GM08714 (cell line): ENCODE measurements around the gene FOXA3.

Experiments
- H3K4me3 ChIP-seq: fragments of 200-500 bp; sonication (Bioruptor generic); 2 replicates; pipeline ENCODE4 v1.5.1; 2014; ENCODE audit warnings: mild to moderate bottlenecking, low read length, inconsistent platforms
- ZNF274 ChIP-seq: IDR thresholded peaks from 2 replicates; pipeline ENCODE4 v1.6.1; 2012; ENCODE audit warnings: mild to moderate bottlenecking, low read depth, low read length

Gene FOXA3

DNA sequence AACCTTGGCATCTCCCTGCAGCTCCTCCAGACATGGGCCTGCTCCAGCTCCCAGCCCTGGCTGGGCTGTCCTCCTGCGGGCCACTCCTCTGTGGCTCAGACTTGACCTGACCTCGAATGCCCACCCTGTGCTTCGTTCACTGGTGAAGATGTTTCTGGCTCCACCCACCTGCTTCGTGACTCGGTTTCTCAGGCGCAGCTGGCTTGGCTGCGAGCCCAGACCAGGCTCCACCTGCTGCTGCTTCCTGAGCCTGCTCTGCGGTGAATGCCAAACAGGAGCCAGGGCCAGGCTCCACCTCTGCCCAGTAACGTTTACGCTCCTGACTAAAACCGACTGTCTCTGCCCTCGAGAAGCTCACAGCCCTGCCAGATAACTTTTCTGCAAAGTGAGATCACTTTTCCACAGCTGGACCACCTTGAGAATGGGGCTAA, 40.1 kb upstream of the FOXA3 start:
- no peak overlapping the region for H3K4me3 ChIP-seq
- no peak for TF ChIP-seq ZNF274

DNA sequence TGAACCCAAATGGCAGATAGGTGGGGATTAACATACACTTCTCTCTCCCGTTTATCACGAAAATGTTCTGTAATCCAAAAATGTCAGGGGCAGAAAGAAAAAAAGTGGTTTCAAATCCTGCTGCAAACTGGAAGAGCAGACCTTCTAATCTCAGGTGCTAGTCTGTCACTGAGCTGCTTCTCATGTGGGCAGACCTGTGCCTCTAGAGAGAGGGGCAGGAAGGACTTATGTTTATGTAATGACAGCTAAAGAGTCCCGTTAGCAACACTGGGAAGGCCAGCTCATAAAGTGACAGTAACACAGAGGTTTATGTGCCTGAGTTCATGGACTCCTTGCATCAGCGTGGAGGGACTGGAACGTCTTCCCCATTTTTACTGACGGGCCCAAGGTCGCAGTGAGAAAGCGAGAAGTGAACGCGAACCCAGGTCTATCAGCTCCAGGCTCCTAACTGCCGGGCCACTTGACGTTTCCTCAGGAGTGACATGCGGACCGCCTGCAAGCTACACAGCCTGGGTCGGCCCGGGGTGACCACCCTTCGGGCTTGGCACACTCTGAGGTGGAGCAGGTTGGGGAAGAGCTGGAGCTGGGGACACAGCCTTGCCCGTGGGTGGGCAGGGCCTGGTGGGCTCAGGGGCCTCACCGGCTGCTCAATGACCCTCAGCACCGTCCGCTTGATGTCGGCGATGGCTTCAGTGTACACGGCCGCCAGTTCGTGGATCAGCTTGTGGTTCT, 39.4 kb upstream of the FOXA3 start:
- TF ChIP-seq ZNF274, result no peak
- H3K4me3 ChIP-seq, result no peak overlapping the region

GRCh38 chr19:45825263-45825605, 38.9 kb upstream of the FOXA3 start:
- no peak overlapping the region for H3K4me3 ChIP-seq
- TF ChIP-seq ZNF274, result no peak

GRCh38 chr19:45825917-45826893, 37.9 kb upstream of the FOXA3 start:
- no peak for TF ChIP-seq ZNF274
- H3K4me3 ChIP-seq, result no peak overlapping the region

DNA sequence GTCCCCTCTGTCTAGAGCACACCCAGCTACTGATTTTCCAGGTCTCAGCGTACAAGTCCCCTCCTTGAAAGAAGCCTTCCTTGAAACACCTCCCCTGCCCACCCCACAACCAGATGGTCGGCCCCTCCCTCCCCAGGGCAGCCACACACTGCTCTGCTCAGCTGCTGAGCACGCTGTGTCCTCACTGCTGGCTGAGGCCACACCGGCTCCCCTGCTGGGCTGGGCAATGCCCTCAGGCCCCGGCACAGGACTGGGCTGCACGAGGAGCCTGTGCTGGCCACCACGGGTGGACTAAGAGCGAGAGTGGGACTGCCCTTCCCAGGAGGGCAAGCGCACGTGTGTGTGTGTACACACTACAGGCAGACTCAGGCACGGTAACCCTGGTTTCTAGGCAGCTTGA, 37.2 kb upstream of the FOXA3 start:
- no peak for TF ChIP-seq ZNF274
- H3K4me3 ChIP-seq, result no peak overlapping the region

- TF ChIP-seq ZNF274, result no peak
Observed at GRCh38 chr19:45827459-45828093, 36.5 kb upstream of the FOXA3 start.

DNA sequence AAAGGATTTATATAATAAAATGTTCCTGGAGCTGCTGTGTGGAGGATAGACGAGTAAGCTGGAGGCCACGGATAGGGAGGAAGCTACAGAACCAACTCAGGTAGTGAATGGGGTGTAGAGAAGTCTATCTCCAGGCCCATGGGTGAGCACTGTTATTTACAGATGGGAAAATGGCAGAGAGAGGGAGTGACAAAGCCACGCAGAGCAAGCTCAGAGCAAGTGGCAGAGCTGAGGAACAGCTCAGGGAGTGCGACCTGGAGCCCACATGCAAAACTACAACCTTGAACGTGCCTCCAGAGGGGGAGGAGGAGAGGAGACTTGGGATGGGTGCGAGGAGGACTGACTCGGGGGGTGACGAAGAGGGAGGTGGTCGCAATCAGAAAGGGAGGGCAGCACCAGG, 35.6 kb upstream of the FOXA3 start:
- TF ChIP-seq ZNF274, result no peak
- no peak overlapping the region for H3K4me3 ChIP-seq

More at GRCh38 chr19:45827459-45828093, 36.5 kb upstream of the FOXA3 start:
- no peak overlapping the region for H3K4me3 ChIP-seq

DNA sequence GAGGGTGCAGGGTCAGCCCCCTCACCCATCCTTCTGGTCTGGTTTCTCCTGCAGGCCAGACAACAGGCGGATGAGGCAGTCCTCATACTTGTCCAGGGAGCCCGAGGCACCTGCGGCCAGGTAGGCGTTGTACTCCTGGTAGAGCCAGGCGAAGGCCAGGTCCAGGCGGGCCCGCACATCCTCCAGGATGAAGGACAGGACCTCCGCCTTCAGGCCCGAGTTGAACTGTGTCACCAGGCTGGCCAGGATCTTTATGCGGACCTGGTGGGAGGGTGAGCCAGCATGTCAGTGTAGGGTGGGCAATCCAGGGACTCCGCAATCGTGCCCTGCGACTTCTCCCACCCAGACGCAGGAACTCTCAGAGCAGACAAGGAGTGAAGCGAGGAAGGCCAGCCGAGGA, 35.2 kb upstream of the FOXA3 start:
- H3K4me3 ChIP-seq, result no peak overlapping the region
- no peak for TF ChIP-seq ZNF274

- no peak overlapping the region for H3K4me3 ChIP-seq
- TF ChIP-seq ZNF274, result no peak
Observed at GRCh38 chr19:45834970-45835369, 29.2 kb upstream of the FOXA3 start.

DNA sequence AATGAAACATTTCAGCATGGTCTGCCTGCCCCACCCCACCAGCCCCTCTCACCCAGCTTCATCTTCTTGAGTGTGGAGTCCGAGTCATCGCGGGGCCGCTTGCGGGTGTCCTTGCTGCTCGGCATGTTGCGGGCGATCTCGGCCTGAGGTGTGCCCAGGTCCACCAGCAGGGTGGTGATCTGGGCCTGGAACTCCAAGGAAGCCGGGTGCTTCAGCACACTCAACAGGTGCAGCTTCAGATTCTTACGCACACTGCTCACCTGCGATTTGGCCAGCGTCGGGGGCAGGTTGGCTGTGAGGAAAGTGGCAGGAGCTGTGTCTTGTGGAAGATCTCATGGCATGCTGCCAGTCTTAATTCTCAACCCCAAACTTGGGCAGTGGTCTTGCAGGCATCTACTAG, 21.9 kb upstream of the FOXA3 start:
- H3K4me3 ChIP-seq, result no peak overlapping the region
- TF ChIP-seq ZNF274, result no peak

DNA sequence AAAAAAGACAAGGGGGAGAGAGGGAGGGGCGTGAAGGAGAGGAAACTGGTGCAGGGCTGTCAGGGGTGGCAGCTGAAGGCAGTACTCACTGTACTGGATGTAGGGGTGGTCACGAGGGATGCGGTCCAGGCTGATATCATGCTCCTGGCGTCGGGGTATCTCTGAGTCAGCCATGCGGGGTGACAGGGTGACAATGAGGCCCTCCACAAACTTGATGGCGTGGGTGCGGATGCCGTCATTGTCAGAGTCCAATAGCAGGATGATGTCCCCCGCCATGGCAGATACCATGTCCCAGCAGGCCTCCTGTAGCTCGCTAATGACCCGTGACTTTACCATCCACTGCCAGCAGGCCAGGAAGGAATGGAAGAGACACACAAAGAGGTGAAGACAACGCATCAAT, 16.5 kb upstream of the FOXA3 start:
- H3K4me3 ChIP-seq, result no peak overlapping the region
- TF ChIP-seq ZNF274, result no peak

- no peak overlapping the region for H3K4me3 ChIP-seq
- no peak for TF ChIP-seq ZNF274
Observed at GRCh38 chr19:45848922-45849321, 15.2 kb upstream of the FOXA3 start.

DNA sequence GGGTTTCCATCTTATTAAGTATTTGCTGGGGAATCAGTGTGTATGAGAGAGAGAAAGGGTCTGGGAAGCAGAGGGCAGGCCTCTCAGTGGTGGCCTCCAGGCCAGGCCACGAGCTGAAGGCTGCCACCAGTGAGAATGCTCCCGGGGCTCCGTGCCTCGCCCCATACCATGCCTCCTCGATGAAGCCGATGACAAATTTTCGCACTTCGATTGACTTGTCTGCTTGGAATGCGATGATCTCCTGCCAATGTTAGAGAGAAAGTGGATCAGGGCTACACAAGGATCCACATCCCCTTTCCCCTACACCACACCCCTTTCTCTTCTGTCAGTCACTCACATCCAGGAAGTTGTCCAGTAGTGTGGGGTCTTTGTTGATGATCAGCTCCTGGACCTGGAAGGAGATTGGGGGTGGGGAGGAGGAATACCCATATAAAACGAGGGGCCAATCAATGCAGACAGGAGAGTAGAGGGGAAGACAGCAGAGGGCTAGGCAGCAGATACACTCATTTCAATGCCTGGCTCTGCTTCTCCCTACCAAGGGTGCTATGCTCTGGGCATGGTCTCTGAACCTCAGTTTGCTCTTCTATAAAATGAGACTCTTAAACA, 11.9 kb upstream of the FOXA3 start:
- no peak overlapping the region for H3K4me3 ChIP-seq
- TF ChIP-seq ZNF274, result no peak

GRCh38 chr19:45852983-45853382, 11.1 kb upstream of the FOXA3 start:
- no peak overlapping the region for H3K4me3 ChIP-seq
- no peak for TF ChIP-seq ZNF274
